ENCODE data around the gene DTNB. TPM values are rescaled to one million over a fixed set of nuclear protein-coding genes. Genes with fewer than 3 reads are reported as not detected.

Gene DTNB
- total RNA-seq, 4 donors from 2014 or later: 2.2 to 7.8 (median 3.9) TPM

GRCh38 chr2:25682082-25682481 is 8.7 kb upstream of the DTNB start:
- H3K4me3 ChIP-seq: no peak overlapping the region
- intact Hi-C loops (cut with DNase I; ENCODE audit: low total_unique reads) (no loop called here), in situ Hi-C loops (cut with MboI; ENCODE audit: low pct_ligation_motif_present in 1 of 4, low pct_unique_long_range_greater_than_20kb in 1 of 4, low sequenced_read_pairs in 3 of 4) (no loop called here)
- no peak for DNase-seq
- no peaks in the 10 kb centered on the region for H3K4me1 ChIP-seq
- H3K36me3 ChIP-seq: no peaks in the 10 kb centered on the region
- H3K9me3 ChIP-seq: no peaks in the 10 kb centered on the region
- no peak overlapping the region for H3K27ac ChIP-seq
- WGBS, 2 donors (ENCODE audit: low coverage in 1 of 2): 80 to 90% methylated on average over 4 of the region's 4 CpGs
- TF ChIP-seq POLR2AphosphoS5 (IDR thresholded peaks at IDR 0.05) (no peak), CTCF (IDR thresholded peaks at IDR 0.05) (no peak), POLR2A (IDR thresholded peaks at IDR 0.05) (no peak), EP300 (IDR thresholded peaks at IDR 0.05; ENCODE audit: low read depth) (no peak)
- no peaks in the 10 kb centered on the region for H3K27me3 ChIP-seq

GRCh38 chr2:25677877-25678276 is 4.5 kb upstream of the DTNB start:
- WGBS, 2 donors (ENCODE audit: low coverage in 1 of 2): 70 to 91% methylated on average over 2 to 4 of the region's 4 CpGs
- Histone ChIP-seq H3K27me3 (no peaks in the 10 kb centered on the region), H3K27ac (no peak overlapping the region), H3K9me3 (no peaks in the 10 kb centered on the region), H3K36me3 (no peaks in the 10 kb centered on the region), H3K4me3 (no peak overlapping the region), H3K4me1 (peaks cover 0 to 5% (median under 1%) of the 10 kb centered on the region in 4 donors)
- no peak for DNase-seq
- in situ Hi-C loops (cut with MboI; ENCODE audit: low pct_ligation_motif_present in 1 of 4, low pct_unique_long_range_greater_than_20kb in 1 of 4, low sequenced_read_pairs in 3 of 4) (no loop called here), intact Hi-C loops (cut with DNase I; ENCODE audit: low total_unique reads) (loop anchor here (2.0 kb wide), 1 partner anchor 53 kb away; no protein-coding TSS in a partner anchor)
- TF ChIP-seq CTCF (IDR thresholded peaks at IDR 0.05): no peak
- no peak for TF ChIP-seq POLR2A (IDR thresholded peaks at IDR 0.05)
- no peak for TF ChIP-seq EP300 (IDR thresholded peaks at IDR 0.05; ENCODE audit: low read depth)
- TF ChIP-seq POLR2AphosphoS5 (IDR thresholded peaks at IDR 0.05): no peak

- Histone ChIP-seq H3K27ac (peak overlapping the region; percentile 54 to 79 (median 72)), H3K4me1 (peaks cover 5 to 12% (median 9%) of the 10 kb centered on the region in 4 donors), H3K4me3 (peak overlapping the region; percentile 21 to 88 (median 78)), H3K36me3 (no peaks in the 10 kb centered on the region), H3K27me3 (no peaks in the 10 kb centered on the region), H3K9me3 (no peaks in the 10 kb centered on the region)
- 14 to 27% methylated on average over 3 to 10 of the region's 10 CpGs for WGBS, 2 donors (ENCODE audit: low coverage in 1 of 2)
- no peak for DNase-seq
- intact Hi-C loops (cut with DNase I; ENCODE audit: low total_unique reads): no loop called here
- TF ChIP-seq POLR2AphosphoS5 (IDR thresholded peaks at IDR 0.05) (no peak), POLR2A (IDR thresholded peaks at IDR 0.05) (no peak), CTCF (IDR thresholded peaks at IDR 0.05) (no peak), EP300 (IDR thresholded peaks at IDR 0.05; ENCODE audit: low read depth) (no peak)
- in situ Hi-C loops (cut with MboI; ENCODE audit: low pct_ligation_motif_present in 1 of 4, low pct_unique_long_range_greater_than_20kb in 1 of 4, low sequenced_read_pairs in 3 of 4): no loop called here
Observed at GRCh38 chr2:25674077-25674362, 643 bp upstream of the DTNB start.

- H3K9me3 ChIP-seq: no peaks in the 10 kb centered on the region
- intact Hi-C loops (cut with DNase I; ENCODE audit: low total_unique reads) (no loop called here), in situ Hi-C loops (cut with MboI; ENCODE audit: low pct_ligation_motif_present in 1 of 4, low pct_unique_long_range_greater_than_20kb in 1 of 4, low sequenced_read_pairs in 3 of 4) (no loop called here)
- TF ChIP-seq CTCF (IDR thresholded peaks at IDR 0.05) (no peak), POLR2A (IDR thresholded peaks at IDR 0.05) (no peak), EP300 (IDR thresholded peaks at IDR 0.05; ENCODE audit: low read depth) (no peak)
- peak overlapping the region; percentile 82 to 92 (median 87) for H3K27ac ChIP-seq
- H3K4me3 ChIP-seq: peak overlapping the region; percentile 60 to 88 (median 78)
- peak; percentile 65 for DNase-seq
- peaks cover 5 to 12% (median 9%) of the 10 kb centered on the region in 4 donors for H3K4me1 ChIP-seq
- H3K27me3 ChIP-seq: no peaks in the 10 kb centered on the region
- H3K36me3 ChIP-seq: no peaks in the 10 kb centered on the region
- 3 to 21% methylated on average over 7 to 59 of the region's 60 CpGs for WGBS, 2 donors (ENCODE audit: low coverage in 1 of 2)
Observed at GRCh38 chr2:25672494-25673299, 680 bp downstream of the DTNB start.
